Hindlimb muscle (tissue), 1 donor: Measurements from ENCODE around the gene PSD4. TPM values are rescaled to one million over a fixed set of nuclear protein-coding genes. Genes with fewer than 3 reads are reported as not detected.

Source experiments
- DNase-seq: peaks from one replicate; pipeline ENCODE4 v3.0.0-alpha.2; 2013
- polyA plus RNA-seq: library from polyadenylated mRNA; unstranded; fragments of 120-200 nt; gene quantifications from one replicate; pipeline ENCODE4 v1.2.1, GENCODE V29; 2013; ENCODE audit not compliant: insufficient read length

The PSD4 gene
- polyA plus RNA-seq, 1 donor = 1.6 TPM

- DNase-seq = no peak
These were observed 12.1 kb downstream of the PSD4 start for GRCh38 chr2:113185664-113186432.

GRCh38 chr2:113186433-113186796 lies 12.6 kb downstream of the PSD4 start:
- DNase-seq = no peak

GRCh38 chr2:113187771-113188170 lies 14.0 kb downstream of the PSD4 start:
- no peak for DNase-seq

- no peak for DNase-seq
These were observed 17.1 kb downstream of the PSD4 start for GRCh38 chr2:113190871-113191270.

- DNase-seq = no peak
These were observed 18.8 kb downstream of the PSD4 start for GRCh38 chr2:113192459-113193100.

GRCh38 chr2:113195923-113196501 lies 22.2 kb downstream of the PSD4 start:
- DNase-seq = no peak

GRCh38 chr2:113196839-113197238 lies 23.1 kb downstream of the PSD4 start:
- DNase-seq = no peak

- no peak for DNase-seq
These were observed 23.7 kb downstream of the PSD4 start for GRCh38 chr2:113197347-113198047.

GRCh38 chr2:113198048-113198789 lies 24.4 kb downstream of the PSD4 start:
- no peak for DNase-seq

- peak; percentile 83 for DNase-seq
These were observed 25.2 kb downstream of the PSD4 start for GRCh38 chr2:113198790-113199612.

- no peak for DNase-seq
These were observed 26.5 kb downstream of the PSD4 start for GRCh38 chr2:113200236-113200635.

- no peak for DNase-seq
These were observed 27.1 kb downstream of the PSD4 start for GRCh38 chr2:113200736-113201490.

GRCh38 chr2:113201496-113202304 lies 27.9 kb downstream of the PSD4 start:
- no peak for DNase-seq

GRCh38 chr2:113202305-113203216 lies 28.8 kb downstream of the PSD4 start:
- DNase-seq = no peak

- no peak for DNase-seq
These were observed 29.4 kb downstream of the PSD4 start for GRCh38 chr2:113203217-113203530.

GRCh38 chr2:113203901-113204519 lies 30.2 kb downstream of the PSD4 start:
- peak; percentile 56 for DNase-seq

GRCh38 chr2:113206251-113206650 lies 32.5 kb downstream of the PSD4 start:
- no peak for DNase-seq

- no peak for DNase-seq
These were observed 33.2 kb downstream of the PSD4 start for GRCh38 chr2:113207021-113207420.

- DNase-seq = no peak
These were observed 34.6 kb downstream of the PSD4 start for GRCh38 chr2:113208396-113208795.
